GM23248 (cell line): ENCODE measurements around the gene GRIK5. TPM values are rescaled to one million over a fixed set of nuclear protein-coding genes. Genes with fewer than 3 reads are reported as not detected.
"Not testable (repeated sequence)": the region's sequence is repeated elsewhere in the genome, so short reads cannot be mapped to it uniquely, and the experiment has no call there.

ENCODE experiments used
- DNase-seq: peaks from one replicate; pipeline ENCODE4 v3.0.0-alpha.2; 2015
- H2AFZ ChIP-seq: fragments of 200-600 bp; sonication (generic); 2 replicates; pipeline ENCODE4 v1.6.1; 2016; ENCODE audit warnings: antibody characterized with exemption
- H3F3A ChIP-seq: fragments of 200-600 bp; sonication (generic); 2 replicates; pipeline ENCODE4 v1.6.1; 2016; ENCODE audit warnings: mild to moderate bottlenecking, antibody characterized with exemption, mixed run types; ENCODE audit not compliant: insufficient read depth
- H3K27ac ChIP-seq: fragments of 200-600 bp; sonication (generic); 2 replicates; pipeline ENCODE4 v1.5.1; 2016; ENCODE audit warnings: mild to moderate bottlenecking
- H3K27me3 ChIP-seq: fragments of 200-600 bp; sonication (generic); replicated peaks from 2 replicates; pipeline ENCODE4 v1.6.1; 2016; ENCODE audit warnings: mild to moderate bottlenecking; ENCODE audit not compliant: insufficient read depth
- H3K36me3 ChIP-seq: fragments of 200-600 bp; sonication (generic); 2 replicates; pipeline ENCODE4 v1.6.1; 2016; ENCODE audit warnings: low read depth, mild to moderate bottlenecking
- H3K4me1 ChIP-seq: fragments of 200-600 bp; sonication (generic); 2 replicates; pipeline ENCODE4 v1.6.1; 2016; ENCODE audit warnings: mild to moderate bottlenecking; ENCODE audit not compliant: insufficient read depth
- H3K4me2 ChIP-seq: fragments of 200-600 bp; sonication (generic); one replicate; pipeline ENCODE4 v1.6.1; 2016; ENCODE audit warnings: mild to moderate bottlenecking; ENCODE audit not compliant: unreplicated experiment
- H3K4me3 ChIP-seq: fragments of 200-600 bp; sonication (generic); 2 replicates; pipeline ENCODE4 v1.5.1; 2016; ENCODE audit warnings: mild to moderate bottlenecking
- H3K79me2 ChIP-seq: fragments of 200-600 bp; sonication (generic); 2 replicates; pipeline ENCODE4 v1.6.1; 2016; ENCODE audit warnings: mild to moderate bottlenecking; ENCODE audit not compliant: insufficient read depth
- H3K9ac ChIP-seq: fragments of 200-600 bp; sonication (generic); 2 replicates; pipeline ENCODE4 v1.6.1; 2016; ENCODE audit warnings: mild to moderate bottlenecking
- H3K9me2 ChIP-seq: fragments of 200-600 bp; sonication (generic); 2 replicates; pipeline ENCODE4 v1.6.1; 2016; ENCODE audit warnings: mixed run types, mild to moderate bottlenecking, moderate library complexity; ENCODE audit not compliant: insufficient read depth
- H3K9me3 ChIP-seq: fragments of 200-600 bp; sonication (generic); one replicate; pipeline ENCODE4 v1.6.1; 2017; ENCODE audit warnings: low read depth
- H4K20me1 ChIP-seq: fragments of 200-600 bp; sonication (generic); 2 replicates; pipeline ENCODE4 v1.6.0; 2016; ENCODE audit not compliant: insufficient read depth
- EZH2 ChIP-seq: fragments of 200-600 bp; sonication (generic); IDR thresholded peaks from 2 replicates; pipeline ENCODE4 v1.6.1; 2018; ENCODE audit warnings: antibody characterized with exemption, mild to moderate bottlenecking; ENCODE audit not compliant: insufficient read depth, poor library complexity, severe bottlenecking
- EZH2phosphoT487 ChIP-seq: fragments of 200-600 bp; sonication (generic); IDR thresholded peaks from 2 replicates; pipeline ENCODE4 v1.6.1; 2018; ENCODE audit warnings: antibody characterized with exemption, moderate library complexity, mild to moderate bottlenecking, low read depth; ENCODE audit not compliant: insufficient read depth
- WGBS, 2 experiments: methylation state at CpG; one replicate each; pipeline ENCODE4 v1.1.6; 2015 to 2017; ENCODE audit warnings: low lambda C conversion rate in 2 of 2, low coverage in 1 of 2; ENCODE audit errors: missing lambda C conversion rate in 2 of 2; 5-methylcytosine and 5-hydroxymethylcytosine counted together
- in situ Hi-C: fragments of 300-500 bp; cut with MboI; formaldehyde crosslinking; loops from 2 replicates; pipeline ENCODE4 v1.15.0; 2020
- polyA plus RNA-seq: library from polyadenylated mRNA; unstranded; fragments of >200 nt; fragmentation: Nextera tagmentation; extraction: Ambion mirVana; gene quantifications from 2 replicates; pipeline ENCODE4 v1.2.1, GENCODE V29; 2016
- total RNA-seq: library from RNA; depleted of rRNA; stranded (reverse); fragments of >200 nt; shearing (Covaris generic); gene quantifications from 2 replicates; pipeline ENCODE4 v1.2.3, GENCODE V29; 2014

GRIK5 gene
- total and polyA plus RNA-seq, 2 experiments from 2014 or later = not detected

DNA sequence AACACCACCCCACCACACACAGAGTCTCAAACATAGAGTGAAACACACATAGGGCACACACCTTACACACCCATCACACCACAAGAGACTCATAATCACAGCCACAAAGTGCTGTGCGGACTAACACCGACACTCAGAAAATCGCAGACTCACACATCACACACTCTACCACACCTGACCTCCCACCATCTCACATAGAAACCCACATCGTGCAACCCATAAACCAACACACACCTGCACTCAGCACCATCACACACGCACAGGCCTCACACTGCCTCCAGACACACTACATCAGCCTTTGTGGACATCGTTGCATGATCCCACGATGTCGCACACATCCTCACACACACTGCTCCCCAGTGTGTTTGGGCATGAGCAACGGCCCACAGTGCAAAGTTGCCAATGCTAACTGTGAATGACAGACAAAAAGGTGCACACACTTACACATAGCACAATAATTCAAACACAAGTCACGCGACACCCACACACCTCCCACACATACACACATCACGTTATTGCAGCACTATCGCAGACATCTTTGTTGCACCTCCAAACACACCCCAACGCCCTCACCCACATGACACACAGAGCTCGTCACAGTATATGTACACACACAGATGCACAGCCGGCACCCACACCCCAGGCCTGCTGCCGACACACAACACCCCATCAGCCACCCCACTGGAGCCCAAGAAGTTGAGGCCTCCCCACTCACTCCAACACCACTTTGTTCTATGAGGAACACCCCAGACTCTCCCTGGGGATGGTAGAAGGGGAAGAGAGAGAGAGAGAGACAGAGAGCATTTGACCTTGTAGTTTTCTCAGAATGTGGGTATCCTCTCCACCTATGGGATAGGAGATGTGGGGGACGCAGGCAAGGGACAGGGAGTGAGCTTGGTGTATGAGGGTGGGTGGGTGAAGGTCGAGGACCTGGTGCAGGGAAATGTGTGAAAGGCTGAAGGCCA, 74.7 kb downstream of the GRIK5 start:
- no peaks in the 10 kb centered on the region for H3F3A ChIP-seq
- H3K27me3 ChIP-seq = peaks cover 19% of the 10 kb centered on the region
- H3K27ac ChIP-seq = no peak overlapping the region
- DNase-seq = no peak
- H3K4me2 ChIP-seq = no peak overlapping the region
- H3K9me2 ChIP-seq = no peaks in the 10 kb centered on the region
- 67 to 72% methylated on average over 19 of the region's 19 CpGs for WGBS, 2 experiments
- no peak overlapping the region for H3K4me3 ChIP-seq
- no peaks in the 10 kb centered on the region for H3K9me3 ChIP-seq
- TF ChIP-seq EZH2 = no peak
- no peak for TF ChIP-seq EZH2phosphoT487
- no peaks in the 10 kb centered on the region for H3K4me1 ChIP-seq
- in situ Hi-C loops = no loop called here
- H3K9ac ChIP-seq = no peak overlapping the region
- no peak overlapping the region for H2AFZ ChIP-seq
- no peaks in the 10 kb centered on the region for H3K79me2 ChIP-seq
- no peaks in the 10 kb centered on the region for H4K20me1 ChIP-seq
- H3K36me3 ChIP-seq = no peaks in the 10 kb centered on the region

- DNase-seq = no peak
- H3K4me3 ChIP-seq = no peak overlapping the region; the same call in 1 of the 2 replicates
- H3K79me2 ChIP-seq = no peaks in the 10 kb centered on the region
- H3K36me3 ChIP-seq = no peaks in the 10 kb centered on the region
- no peaks in the 10 kb centered on the region for H3K4me1 ChIP-seq
- in situ Hi-C loops = no loop called here
- H3K4me2 ChIP-seq = no peak overlapping the region
- H4K20me1 ChIP-seq = no peaks in the 10 kb centered on the region
- H3K27ac ChIP-seq = no peak overlapping the region
- no peak overlapping the region; the same call in 1 of the 2 replicates for H2AFZ ChIP-seq
- 13 to 25% methylated on average over 8 to 10 of the region's 13 CpGs for WGBS, 2 experiments
- no peaks in the 10 kb centered on the region for H3K9me2 ChIP-seq
- no peak overlapping the region for H3K9ac ChIP-seq
- H3F3A ChIP-seq = no peaks in the 10 kb centered on the region
- no peak for TF ChIP-seq EZH2phosphoT487
- TF ChIP-seq EZH2 = no peak
- no peaks in the 10 kb centered on the region for H3K9me3 ChIP-seq
- peaks cover 19% of the 10 kb centered on the region for H3K27me3 ChIP-seq
Measured at GRCh38 chr19:41994521-41994971, 75.5 kb downstream of the GRIK5 start.

GRCh38 chr19:41993612-41994483, 76.2 kb downstream of the GRIK5 start, which contains the start of gene ATP1A3:
Gene ATP1A3, minus strand, starts transcription at chr19:41994230. Its CDS starts 154 bp downstream, at chr19:41994076.
- Histone ChIP-seq H2AFZ (peak within 1 kb of the TSS; percentile 74), H3K9ac (peak within 1 kb of the TSS; percentile 65), H3K27ac (no peak within 1 kb of the TSS), H3F3A (no peaks in the 10 kb centered on the region), H3K4me3 (peak within 1 kb of the TSS; percentile 68), H3K9me2 (no peaks in the 10 kb centered on the region), H3K27me3 (peaks cover 17% of the 10 kb centered on the region), H3K36me3 (no peaks in the 10 kb centered on the region), H3K4me1 (no peaks in the 10 kb centered on the region), H3K79me2 (no peaks in the 10 kb centered on the region), H3K4me2 (peak within 1 kb of the TSS; percentile 71), H3K9me3 (no peaks in the 10 kb centered on the region), H4K20me1 (no peaks in the 10 kb centered on the region)
- in situ Hi-C loops = no loop called here
- DNase-seq = peak; percentile 81
- 2 to 7% methylated on average over 35 to 69 of the region's 84 CpGs for WGBS, 2 experiments
- TF ChIP-seq EZH2 = no peak
- TF ChIP-seq EZH2phosphoT487 = no peak

DNA sequence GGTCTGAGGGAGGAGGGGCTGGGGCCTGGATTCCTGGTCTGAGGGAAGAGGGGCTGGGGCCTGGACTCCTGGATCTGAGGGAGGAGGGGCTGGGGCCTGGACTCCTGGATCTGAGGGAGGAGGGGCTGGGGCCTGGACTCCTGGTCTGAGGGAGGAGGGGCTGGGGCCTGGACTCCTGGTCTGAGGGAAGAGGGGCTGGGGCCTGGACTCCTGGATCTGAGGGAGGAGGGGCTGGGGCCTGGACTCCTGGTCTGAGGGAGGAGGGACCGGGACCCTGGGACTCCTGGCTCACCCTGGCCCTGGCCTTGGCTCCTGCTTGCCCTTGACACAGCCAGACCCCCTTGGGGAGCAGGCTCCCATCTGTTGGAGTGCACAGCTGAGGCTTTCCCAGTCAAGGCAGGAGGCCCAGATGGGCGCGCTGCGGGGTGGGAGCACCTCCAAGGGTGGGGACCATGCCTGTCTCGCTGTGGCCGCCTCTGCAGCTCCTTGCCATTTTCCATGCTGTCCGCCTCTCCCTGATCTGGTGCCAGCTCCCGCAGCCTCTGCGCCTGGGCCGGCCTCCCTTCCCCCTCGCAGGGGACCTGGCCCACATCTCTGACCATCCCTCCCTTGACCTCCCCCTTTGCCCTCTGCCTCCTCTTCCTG, 78.0 kb downstream of the GRIK5 start:
- in situ Hi-C loops, H3K27ac ChIP-seq, H3K79me2 ChIP-seq, H2AFZ ChIP-seq, H3K36me3 ChIP-seq, H3K9me2 ChIP-seq, H3K4me1 ChIP-seq, H3F3A ChIP-seq, DNase-seq, H3K9ac ChIP-seq, H3K4me2 ChIP-seq, H4K20me1 ChIP-seq, H3K4me3 ChIP-seq, H3K9me3 ChIP-seq: not testable (repeated sequence)
- 40 to 60% methylated on average over 6 to 11 of the region's 11 CpGs for WGBS, 2 experiments
- peaks cover 25% of the 10 kb centered on the region for H3K27me3 ChIP-seq
